PC-9 (cell line): ENCODE measurements around the gene PATE4.

Source experiments
- CTCF ChIP-seq: fragments of 200-600 bp; sonication (generic); conservative IDR thresholded peaks from 2 replicates; pipeline ENCODE4 v1.6.1; 2017; ENCODE audit warnings: mixed run types, antibody characterized with exemption, mild to moderate bottlenecking, moderate library complexity
- EZH2 ChIP-seq: fragments of 200-600 bp; sonication (generic); IDR thresholded peaks from 2 replicates; pipeline ENCODE4 v1.8.0; 2017; ENCODE audit warnings: antibody characterized with exemption, low read depth

- TF ChIP-seq CTCF (no peak), EZH2 (no peak)
These were observed at the start of gene PATE4 for GRCh38 chr11:125833016-125833415.
